AG04449 (cell line): ENCODE measurements around the gene VAPB.
A peak's percentile ranks its signal among the peaks of the same experiment; 100 is the strongest.

Source experiments
- CTCF ChIA-PET: fragments of 350-600 bp; formaldehyde crosslinking; extraction: SDS; loops from one replicate; lab custom pipeline; 2021; ENCODE audit warnings: antibody characterized with exemption; lab: Yijun Ruan, JAX
- POLR2A ChIA-PET: fragments of 400-600, 350-600 bp; formaldehyde crosslinking; extraction: SDS; loops from one replicate; lab custom pipeline; 2020; ENCODE audit warnings: antibody characterized with exemption, inconsistent platforms; lab: Yijun Ruan, JAX
- DNase-seq: peaks from one replicate; pipeline ENCODE4 v3.0.0-alpha.2; 2010; ENCODE audit warnings: low read depth, low spot score
- H3K4me3 ChIP-seq: 2 replicates; pipeline ENCODE4 v1.5.1; 2011; ENCODE audit warnings: low read depth, mild to moderate bottlenecking, control low read depth, low read length
- CTCF ChIP-seq: IDR thresholded peaks from one replicate; pipeline ENCODE4 v1.5.1; 2011; ENCODE audit warnings: mild to moderate bottlenecking, moderate library complexity, low read length, control low read depth, inconsistent platforms; ENCODE audit not compliant: insufficient read depth; ENCODE audit errors: missing control alignments

The VAPB gene

GRCh38 chr20:58481481-58482021 is 92.5 kb downstream of the VAPB start:
- CTCF ChIA-PET = interaction anchor here (0.7 to 2.8 kb wide), 29 partner anchors 9 to 381 kb away, joined by 3 to 18 read pairs (median 4); partner anchors contain the start of genes GNAS, GNAS-AS1 and STX16
- H3K4me3 ChIP-seq = no peak overlapping the region
- TF ChIP-seq CTCF = peak; percentile 62
- POLR2A ChIA-PET = interaction anchor here (1.7 kb wide), 1 partner anchor 33 kb away, joined by 7 read pairs; the partner anchor contains the start of gene APCDD1L
- DNase-seq = no peak

- no peak for TF ChIP-seq CTCF
- H3K4me3 ChIP-seq = no peak overlapping the region
- ChIA-PET POLR2A (interaction anchor here (0.8 kb wide), 1 partner anchor 28 kb away, joined by 3 read pairs; no protein-coding TSS in a partner anchor), CTCF (interaction anchor here (0.7 to 2.8 kb wide), 16 partner anchors 8 to 370 kb away, joined by 3 to 18 read pairs (median 5); partner anchors contain the start of genes GNAS, GNAS-AS1 and STX16)
- DNase-seq = no peak
These were observed 93.4 kb downstream of the VAPB start for GRCh38 chr20:58482416-58482815.

GRCh38 chr20:58483051-58483450 is 94.0 kb downstream of the VAPB start:
- ChIA-PET CTCF (interaction anchor here (0.7 to 1.8 kb wide), 4 partner anchors 35 to 220 kb away, joined by 3 to 6 read pairs (median 3); no protein-coding TSS in a partner anchor), POLR2A (interaction anchor here (0.8 kb wide), 1 partner anchor 27 kb away, joined by 3 read pairs; no protein-coding TSS in a partner anchor)
- no peak for DNase-seq
- H3K4me3 ChIP-seq = no peak overlapping the region
- TF ChIP-seq CTCF = no peak

DNA sequence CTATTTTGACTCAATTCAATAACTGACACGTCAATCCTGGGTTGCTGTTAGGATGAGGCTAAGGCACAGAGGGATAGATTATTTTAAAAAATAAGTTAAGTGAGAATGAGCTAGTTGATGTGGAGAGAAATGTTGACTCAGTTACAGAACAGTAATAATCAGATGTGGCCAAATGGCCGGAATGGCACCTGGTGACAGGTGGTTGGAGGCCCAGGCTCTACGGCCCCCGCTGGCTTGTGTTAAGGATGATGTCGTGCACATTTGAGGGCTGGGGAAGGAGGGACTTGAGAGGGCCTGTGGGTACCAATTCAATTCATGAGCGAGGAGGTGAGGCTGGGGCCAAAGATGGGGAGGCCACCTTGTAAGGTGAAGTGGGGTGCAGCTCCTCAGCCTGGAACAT is 94.4 kb downstream of the VAPB start:
- H3K4me3 ChIP-seq = no peak overlapping the region
- no peak for TF ChIP-seq CTCF
- CTCF ChIA-PET = interaction anchor here (0.8 to 1.8 kb wide), 3 partner anchors 36 to 174 kb away, joined by 3 to 6 read pairs (median 3); no protein-coding TSS in a partner anchor
- POLR2A ChIA-PET = interaction anchor here (0.8 kb wide), 1 partner anchor 27 kb away, joined by 3 read pairs; no protein-coding TSS in a partner anchor
- no peak for DNase-seq

DNA sequence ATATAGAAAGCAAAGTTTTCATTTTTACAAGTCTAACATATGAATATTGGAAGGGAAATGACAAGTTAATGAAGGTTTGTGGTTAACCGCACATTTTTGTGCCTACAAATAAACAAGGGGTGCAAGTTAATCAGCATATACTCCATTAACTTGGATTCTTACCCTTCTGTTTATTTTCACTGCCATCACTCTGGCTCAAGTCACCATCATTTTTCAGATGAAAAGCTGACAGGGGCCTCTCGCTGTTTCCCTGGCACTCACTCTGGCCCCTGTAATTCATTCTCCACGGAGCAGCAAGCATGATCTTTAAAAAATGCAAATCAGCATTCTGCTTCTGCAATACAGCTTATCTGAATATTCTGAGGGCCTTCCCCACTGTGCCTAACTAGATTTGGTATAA is 96.4 kb downstream of the VAPB start:
- ChIA-PET CTCF (interaction anchor here (1.7 kb wide), 1 partner anchor 166 kb away, joined by 3 read pairs; the partner anchor contains the start of gene STX16), POLR2A (no interaction called here)
- DNase-seq = no peak
- H3K4me3 ChIP-seq = no peak overlapping the region
- TF ChIP-seq CTCF = no peak

GRCh38 chr20:58486207-58486606 is 97.2 kb downstream of the VAPB start:
- CTCF ChIA-PET = no interaction called here
- DNase-seq = no peak

More at GRCh38 chr20:58486207-58486606, 97.2 kb downstream of the VAPB start:
- POLR2A ChIA-PET = no interaction called here
- H3K4me3 ChIP-seq = no peak overlapping the region
- no peak for TF ChIP-seq CTCF
